Gastrocnemius medialis (tissue), 4 donors: ENCODE results near the gene PRR23E.

ENCODE experiments used
- POLR2A ChIP-seq, 2 donors: fragments of 450-650 bp; IDR thresholded peaks; one replicate each; pipeline ENCODE4 v1.6.1; 2017; ENCODE audit warnings: antibody characterized with exemption in 2 of 2, mild to moderate bottlenecking in 2 of 2, moderate library complexity in 2 of 2
- TF ChIP-seq, protein P1 (sequence below), 5 experiments: fragments of 450-650 bp in 3 of 5; fragments of 200-600 bp in 2 of 5; sonication (generic) in 2 of 5; IDR thresholded peaks in 4 of 5; conservative IDR thresholded peaks in 1 of 5; 1 replicate in 4 of 5; 2 replicates in 1 of 5; pipeline ENCODE4 v1.5.1; 2016 to 2019; ENCODE audit warnings: antibody characterized with exemption in 5 of 5, mild to moderate bottlenecking in 3 of 5, moderate library complexity in 3 of 5

DNA sequence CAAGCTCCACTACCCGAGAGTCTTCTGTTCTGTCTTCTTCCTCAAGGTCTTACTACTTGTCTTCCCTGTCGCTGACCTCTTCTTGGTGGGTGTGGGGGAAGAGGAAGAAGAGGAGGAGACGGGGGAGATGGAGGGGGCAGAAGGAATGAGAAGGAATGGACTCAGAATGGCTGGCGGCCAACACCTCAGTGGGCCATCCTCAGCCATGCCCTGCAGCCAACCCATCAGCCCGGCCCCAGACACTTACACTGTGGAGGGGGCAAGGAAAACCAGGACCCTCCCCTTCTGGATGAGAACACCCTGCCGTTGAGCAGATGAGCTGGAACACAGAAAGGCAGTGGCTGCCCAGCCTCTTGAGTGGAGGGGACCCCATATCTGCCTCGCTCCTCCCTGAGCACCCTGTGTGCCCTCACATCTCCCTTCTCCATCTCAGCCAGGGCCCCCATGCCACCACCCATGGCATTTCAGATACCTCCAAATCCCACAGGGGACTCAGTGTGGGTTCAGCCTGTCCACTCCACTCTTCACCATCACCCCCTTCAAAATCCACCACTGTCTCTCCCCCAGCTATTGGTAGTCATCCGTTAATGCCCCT is 45.5 kb upstream of the PRR23E start:
- TF ChIP-seq POLR2A (IDR thresholded peaks at IDR 0.05), result no peak
- TF ChIP-seq, protein P1, sequence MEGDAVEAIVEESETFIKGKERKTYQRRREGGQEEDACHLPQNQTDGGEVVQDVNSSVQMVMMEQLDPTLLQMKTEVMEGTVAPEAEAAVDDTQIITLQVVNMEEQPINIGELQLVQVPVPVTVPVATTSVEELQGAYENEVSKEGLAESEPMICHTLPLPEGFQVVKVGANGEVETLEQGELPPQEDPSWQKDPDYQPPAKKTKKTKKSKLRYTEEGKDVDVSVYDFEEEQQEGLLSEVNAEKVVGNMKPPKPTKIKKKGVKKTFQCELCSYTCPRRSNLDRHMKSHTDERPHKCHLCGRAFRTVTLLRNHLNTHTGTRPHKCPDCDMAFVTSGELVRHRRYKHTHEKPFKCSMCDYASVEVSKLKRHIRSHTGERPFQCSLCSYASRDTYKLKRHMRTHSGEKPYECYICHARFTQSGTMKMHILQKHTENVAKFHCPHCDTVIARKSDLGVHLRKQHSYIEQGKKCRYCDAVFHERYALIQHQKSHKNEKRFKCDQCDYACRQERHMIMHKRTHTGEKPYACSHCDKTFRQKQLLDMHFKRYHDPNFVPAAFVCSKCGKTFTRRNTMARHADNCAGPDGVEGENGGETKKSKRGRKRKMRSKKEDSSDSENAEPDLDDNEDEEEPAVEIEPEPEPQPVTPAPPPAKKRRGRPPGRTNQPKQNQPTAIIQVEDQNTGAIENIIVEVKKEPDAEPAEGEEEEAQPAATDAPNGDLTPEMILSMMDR (IDR thresholded peaks at IDR 0.05 in 4 of 5, conservative IDR thresholded peaks at IDR 0.05 in 1 of 5), result no peak
